Stimulated activated CD8-positive, alpha-beta memory T cell treated with anti-CD3 and anti-CD28 coated beads, Interleukin-4, amount 100 ng/mL, for 4 hours (primary cell): Measurements from ENCODE around the gene SMAP2.
"Not testable (repeated sequence)": the region's sequence is repeated elsewhere in the genome, so short reads cannot be mapped to it uniquely, and the experiment has no call there.

Experiments used
- DNase-seq, 2 donors: peaks; one replicate each; pipeline ENCODE4 v3.0.0-alpha.2; 2020; ENCODE audit warnings: low read depth in 2 of 2, low spot score in 1 of 2

Gene SMAP2

GRCh38 chr1:40371707-40372258 is 1.7 kb upstream of the SMAP2 start:
- DNase-seq = no peak

GRCh38 chr1:40372658-40373322 is 737 bp upstream of the SMAP2 start:
- no peak for DNase-seq

- DNase-seq = no peak
Measured at GRCh38 chr1:40377512-40377911, 4.0 kb downstream of the SMAP2 start.

- no peak for DNase-seq
Measured at GRCh38 chr1:40379785-40380452, 6.4 kb downstream of the SMAP2 start.

GRCh38 chr1:40380817-40381216 is 7.3 kb downstream of the SMAP2 start:
- no peak for DNase-seq

- no peak for DNase-seq
Measured at GRCh38 chr1:40381268-40382107, 8.0 kb downstream of the SMAP2 start.

GRCh38 chr1:40382108-40382460 is 8.6 kb downstream of the SMAP2 start:
- no peak for DNase-seq

- no peak for DNase-seq
Measured at GRCh38 chr1:40382601-40383000, 9.1 kb downstream of the SMAP2 start.

- no peak for DNase-seq
Measured at GRCh38 chr1:40383095-40383487, 9.6 kb downstream of the SMAP2 start.

- DNase-seq = no peak
Measured at GRCh38 chr1:40383488-40384412, 10.2 kb downstream of the SMAP2 start.

- no peak for DNase-seq
Measured at GRCh38 chr1:40384413-40384762, 10.9 kb downstream of the SMAP2 start.

GRCh38 chr1:40384887-40385286 is 11.4 kb downstream of the SMAP2 start:
- no peak for DNase-seq

- no peak for DNase-seq
Measured at GRCh38 chr1:40385437-40386358, 12.2 kb downstream of the SMAP2 start.

GRCh38 chr1:40386359-40386723 is 12.8 kb downstream of the SMAP2 start:
- no peak for DNase-seq

- DNase-seq = no peak
Measured at GRCh38 chr1:40386796-40387195, 13.3 kb downstream of the SMAP2 start.

- DNase-seq = not testable (repeated sequence)
Measured at GRCh38 chr1:40387381-40388306, 14.1 kb downstream of the SMAP2 start.

- not testable (repeated sequence) for DNase-seq
Measured at GRCh38 chr1:40388456-40389321, 15.2 kb downstream of the SMAP2 start.

GRCh38 chr1:40389322-40389803 is 15.8 kb downstream of the SMAP2 start:
- no peak for DNase-seq
